GM18907 (cell line): ENCODE measurements around the gene TRAF3.
"Not testable (repeated sequence)": the region's sequence is repeated elsewhere in the genome, so short reads cannot be mapped to it uniquely, and the experiment has no call there.

Source experiments
- ATAC-seq: cut with Tn5 transposase; IDR thresholded peaks from one replicate; pipeline ENCODE4 v1.9.1; 2021; ENCODE audit warnings: mild to moderate bottlenecking, moderate library complexity; ENCODE audit not compliant: unreplicated experiment

Gene TRAF3

GRCh38 chr14:102918438-102918837, 141.2 kb downstream of the TRAF3 start:
- no peak for ATAC-seq

- ATAC-seq = no peak
These were observed 143.2 kb downstream of the TRAF3 start for GRCh38 chr14:102920273-102920997.

GRCh38 chr14:102920998-102921304, 143.7 kb downstream of the TRAF3 start:
- ATAC-seq = no peak

DNA sequence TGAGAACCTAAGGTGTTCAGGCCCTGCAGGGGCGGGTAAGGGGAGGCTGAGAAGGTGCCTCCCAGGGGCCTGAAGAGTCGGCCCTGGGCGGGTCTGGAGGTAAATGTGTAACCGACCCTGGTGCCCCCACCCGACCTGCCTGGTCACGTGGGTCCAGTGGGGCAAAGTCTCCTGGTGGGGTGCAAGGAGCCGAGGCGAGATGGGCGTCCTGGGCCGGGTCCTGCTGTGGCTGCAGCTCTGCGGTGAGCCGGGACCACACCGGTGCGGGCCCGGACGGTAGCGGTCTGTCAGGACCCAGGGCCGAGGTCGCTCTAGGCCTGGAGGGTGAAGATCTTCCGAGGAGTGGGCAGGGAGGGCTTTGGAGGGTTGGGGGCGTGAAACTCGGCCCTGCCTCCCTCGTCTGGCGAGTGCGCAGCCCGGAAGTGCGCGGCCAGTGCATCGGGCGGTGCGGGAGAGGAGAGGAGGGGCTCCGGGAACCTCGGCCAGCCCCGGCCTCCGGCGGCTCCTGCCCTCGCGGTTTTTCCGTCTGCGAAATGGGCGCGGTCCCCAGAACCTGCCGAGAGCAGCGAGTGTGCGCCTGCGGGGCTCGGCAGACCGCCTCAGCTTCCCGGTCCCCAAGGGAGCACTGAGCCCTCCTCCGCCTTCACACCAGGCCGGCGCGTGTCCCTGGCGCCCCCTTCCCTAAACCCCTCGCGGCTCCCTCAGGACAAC, 145.4 kb downstream of the TRAF3 start, which contains the start of gene AMN:
Gene AMN, plus strand, starts transcription at position 174 of the 711 bp plus-strand sequence. Its CDS starts 26 bp downstream, at position 200.
- ATAC-seq = no peak

- ATAC-seq = no peak
These were observed 146.1 kb downstream of the TRAF3 start for GRCh38 chr14:102923201-102923924.

GRCh38 chr14:102923925-102924486, 146.8 kb downstream of the TRAF3 start:
- no peak for ATAC-seq

GRCh38 chr14:102924632-102925588, 147.7 kb downstream of the TRAF3 start:
- no peak for ATAC-seq

- ATAC-seq = no peak
These were observed 148.4 kb downstream of the TRAF3 start for GRCh38 chr14:102925646-102926045.

DNA sequence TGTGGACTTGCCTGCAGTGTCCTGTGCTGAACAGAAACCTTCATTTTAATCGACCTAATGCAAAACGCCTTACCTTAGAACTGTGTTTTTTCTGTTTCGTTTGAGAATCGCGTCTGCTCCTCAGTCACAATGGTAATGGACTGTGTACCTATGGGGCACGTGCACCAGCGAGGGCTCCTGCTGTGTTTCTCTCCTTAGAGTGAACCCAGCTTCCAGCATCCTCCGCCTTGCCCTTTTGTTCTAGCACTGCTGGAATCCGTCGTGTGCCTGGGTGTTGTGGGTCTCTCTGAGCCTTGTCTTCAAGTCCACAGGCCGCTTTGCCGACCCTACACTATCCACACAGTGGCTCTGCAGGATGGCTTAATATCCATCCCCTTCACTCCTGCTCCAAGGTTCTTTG, 148.9 kb downstream of the TRAF3 start:
- no peak for ATAC-seq

DNA sequence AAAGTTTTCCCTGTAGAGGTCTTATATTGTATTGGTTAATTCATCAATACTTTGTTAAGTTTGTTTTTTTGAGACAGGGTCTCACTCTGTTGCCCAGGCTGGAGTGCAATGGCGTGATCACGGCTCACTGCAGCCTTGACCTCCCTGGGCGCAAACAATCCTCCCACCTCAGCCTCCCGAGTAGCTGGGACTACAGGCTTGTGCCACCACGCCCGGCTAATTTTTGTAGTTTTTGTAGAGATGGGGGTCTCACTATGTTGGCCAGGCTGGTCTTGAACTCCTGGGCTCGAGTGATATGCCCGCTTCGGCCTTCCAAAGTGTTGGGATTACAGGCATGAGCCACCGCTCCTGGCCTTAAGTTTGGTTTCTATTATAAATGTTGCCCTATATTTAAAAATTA, 149.6 kb downstream of the TRAF3 start:
- ATAC-seq = not testable (repeated sequence)

DNA sequence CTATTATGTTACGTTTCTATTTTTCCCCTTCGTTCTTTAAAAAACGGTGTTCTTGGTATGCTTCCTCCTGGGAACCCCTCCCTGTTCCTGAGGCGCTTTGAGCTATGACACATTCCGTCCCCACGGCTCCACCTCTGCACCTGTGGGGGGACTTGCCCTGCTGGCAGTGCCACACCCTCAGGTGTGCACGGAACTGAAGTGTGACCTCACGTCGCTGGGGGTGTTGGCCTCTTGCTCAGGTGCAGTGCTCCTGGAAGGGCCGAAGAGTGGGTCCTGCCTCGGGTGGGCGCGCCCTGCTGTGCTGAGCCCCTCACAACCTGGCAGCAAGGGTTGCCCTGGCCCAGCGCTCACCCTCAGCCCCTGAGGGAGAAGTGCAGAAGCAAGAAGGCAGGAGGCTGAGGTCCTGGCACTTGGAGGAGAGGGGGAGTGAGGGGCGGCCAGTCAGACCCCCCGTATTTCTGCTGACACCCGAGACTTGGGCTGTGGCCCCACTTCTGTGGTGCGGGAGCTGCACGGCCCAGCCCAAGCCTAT, 150.2 kb downstream of the TRAF3 start:
- no peak for ATAC-seq

DNA sequence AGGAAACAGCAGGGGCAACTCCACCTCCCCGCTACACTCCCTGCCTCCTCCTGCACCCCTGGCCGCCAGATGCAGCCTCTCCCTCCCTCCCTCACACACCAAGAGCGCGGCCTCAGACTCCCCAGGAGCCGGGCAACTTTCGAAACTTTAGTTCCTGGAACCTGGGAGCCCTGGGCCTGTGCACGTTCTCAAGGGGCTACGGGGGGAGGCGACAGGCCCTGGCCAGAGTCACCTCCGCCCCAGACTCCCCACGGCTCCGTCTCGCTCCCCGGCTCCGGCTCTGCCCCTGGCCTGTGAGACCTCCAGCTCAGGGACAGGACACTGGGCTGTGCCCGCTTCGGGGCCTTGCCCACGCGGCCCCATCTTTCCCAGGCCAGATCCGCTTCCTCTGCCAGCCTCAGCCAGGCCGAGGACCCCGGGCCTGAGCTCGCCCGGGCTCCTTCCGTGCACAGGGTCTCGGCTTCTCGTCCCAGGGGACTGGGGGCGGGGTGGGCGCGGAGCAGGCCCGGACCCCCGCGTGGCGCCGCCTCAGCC, 150.7 kb downstream of the TRAF3 start:
- peak; percentile 7 for ATAC-seq

GRCh38 chr14:102928412-102929240, 151.4 kb downstream of the TRAF3 start:
- ATAC-seq = peak; percentile 61

- no peak for ATAC-seq
These were observed 152.2 kb downstream of the TRAF3 start for GRCh38 chr14:102929241-102930137.

DNA sequence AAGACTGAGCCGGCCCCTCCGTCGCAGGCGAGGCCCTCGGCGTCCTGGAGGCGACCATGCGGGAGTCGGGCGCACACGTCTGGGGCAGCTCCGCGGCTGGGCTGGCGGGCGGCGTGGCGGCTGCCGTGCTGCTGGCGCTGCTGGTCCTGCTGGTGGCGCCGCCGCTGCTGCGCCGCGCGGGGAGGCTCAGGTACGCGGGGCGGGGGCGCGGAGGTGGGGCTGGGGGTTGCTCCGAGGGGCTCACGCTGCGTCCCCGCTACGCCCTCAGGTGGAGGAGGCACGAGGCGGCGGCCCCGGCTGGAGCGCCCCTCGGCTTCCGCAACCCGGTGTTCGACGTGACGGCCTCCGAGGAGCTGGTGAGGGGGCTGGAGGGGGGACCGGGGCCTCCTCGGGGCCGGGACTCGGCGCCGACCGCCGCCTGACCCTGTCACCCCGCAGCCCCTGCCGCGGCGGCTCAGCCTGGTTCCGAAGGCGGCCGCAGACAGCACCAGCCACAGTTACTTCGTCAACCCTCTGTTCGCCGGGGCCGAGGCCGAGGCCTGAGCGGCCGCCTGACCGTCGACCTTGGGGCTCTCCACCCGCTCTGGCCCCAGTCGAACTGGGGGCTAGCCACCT, 153.0 kb downstream of the TRAF3 start:
- ATAC-seq = no peak

DNA sequence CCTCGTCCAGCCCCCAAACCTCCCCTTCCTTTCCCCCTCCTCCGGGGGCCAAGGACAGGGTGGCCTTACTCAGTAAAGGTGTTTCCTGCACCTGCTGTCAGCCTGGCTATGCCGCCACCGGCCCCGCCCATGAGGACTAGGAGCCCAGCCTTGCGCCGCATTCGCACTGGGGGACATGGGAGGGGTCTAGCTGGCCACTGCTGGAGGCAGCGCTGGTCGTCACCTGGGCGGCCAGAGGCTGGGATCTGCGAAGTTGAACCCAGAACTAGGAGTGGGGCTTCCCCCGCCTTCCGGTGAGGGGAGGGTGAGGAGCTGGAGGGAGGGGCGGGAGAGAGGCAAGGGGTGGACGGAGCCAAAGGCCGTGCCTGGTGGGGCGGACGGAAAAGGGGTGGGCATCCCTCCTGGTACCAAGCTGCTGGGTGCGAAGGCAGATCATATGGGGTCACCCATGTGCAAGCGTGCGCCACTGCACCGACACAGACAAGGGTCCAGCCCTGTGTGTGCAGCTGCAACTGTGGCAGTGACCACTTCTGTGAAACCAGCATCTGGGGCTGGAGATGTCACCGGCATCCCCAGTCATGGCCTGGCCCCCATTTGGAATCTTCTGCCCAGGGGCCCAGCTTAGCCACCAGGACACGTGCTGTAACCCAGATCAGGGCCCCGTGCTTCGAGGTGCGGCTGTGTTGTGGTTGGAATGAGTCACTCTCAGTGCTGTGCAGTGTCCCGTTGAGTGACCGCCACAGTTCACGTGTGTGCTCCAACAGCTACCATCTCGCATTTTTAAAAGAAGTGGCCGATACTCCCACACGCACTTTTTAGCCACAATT, 153.7 kb downstream of the TRAF3 start:
- ATAC-seq = no peak
